ENCODE results near the gene MRPL43. TPM values are rescaled to one million over a fixed set of nuclear protein-coding genes. Genes with fewer than 3 reads are reported as not detected.

The MRPL43 gene
- total RNA-seq, 2 donors from 2014 or later = 51.9 to 56.6 TPM

DNA sequence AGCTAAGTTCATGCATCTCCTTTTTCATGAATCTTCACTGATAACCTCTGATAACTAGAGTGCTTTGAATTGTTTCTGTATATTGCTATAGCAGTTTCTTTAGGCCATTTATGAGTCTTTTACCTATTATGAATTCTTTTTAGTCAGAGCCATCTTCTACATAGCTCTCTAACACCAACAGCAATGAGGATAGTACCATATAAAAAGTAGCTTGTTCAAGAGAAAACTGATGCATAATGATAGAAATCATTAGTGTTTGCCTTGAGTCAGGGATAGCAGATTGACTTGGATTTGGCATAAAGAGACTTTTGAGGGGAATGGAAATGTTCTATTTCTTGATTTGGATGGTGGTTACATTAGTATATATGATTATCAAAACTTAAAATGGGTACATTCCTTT is 43.8 kb downstream of the MRPL43 start:
- no peaks in the 10 kb centered on the region for H3K9me3 ChIP-seq
- DNase-seq (ENCODE audit: low spot score) (no peak), ATAC-seq (ENCODE audit: insufficient number of reproducible peaks, low FRiP score, low read depth) (no peak)
- H3K27ac ChIP-seq = no peak overlapping the region
- H3K4me1 ChIP-seq (ENCODE audit: control insufficient read depth in 1 of 2, low read depth in 2 of 2) = no peaks in the 10 kb centered on the region
- no peaks in the 10 kb centered on the region for H3K27me3 ChIP-seq (replicated peaks; ENCODE audit: insufficient read depth)
- H3K4me3 ChIP-seq = no peak overlapping the region
- peaks cover 37% of the 10 kb centered on the region for H3K36me3 ChIP-seq
- no peak for TF ChIP-seq CTCF (IDR thresholded peaks at IDR 0.05)

DNA sequence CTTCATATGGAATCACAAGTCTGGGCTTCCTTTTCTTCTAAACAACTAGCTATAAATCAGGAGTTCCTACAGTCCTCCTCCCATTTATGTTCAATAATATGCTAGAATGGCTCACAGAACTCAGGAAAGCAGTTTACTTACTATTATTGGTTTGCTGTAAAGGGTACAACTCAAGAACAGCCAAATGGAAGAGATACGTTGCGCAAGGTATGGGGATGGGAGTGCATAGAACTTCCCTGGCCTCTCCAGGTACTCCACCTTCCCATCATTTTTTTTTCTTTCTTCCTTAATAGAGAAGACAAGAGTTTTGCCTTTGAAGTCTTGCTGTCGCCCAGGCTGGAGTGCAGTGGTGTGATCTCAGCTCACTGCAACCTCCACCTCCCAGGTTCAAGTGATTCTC is 45.1 kb downstream of the MRPL43 start:
- Histone ChIP-seq H3K9me3 (no peaks in the 10 kb centered on the region), H3K27me3 (replicated peaks; ENCODE audit: insufficient read depth) (no peaks in the 10 kb centered on the region), H3K36me3 (peaks cover 41% of the 10 kb centered on the region), H3K4me1 (ENCODE audit: control insufficient read depth in 1 of 2, low read depth in 2 of 2) (no peaks in the 10 kb centered on the region), H3K27ac (no peak overlapping the region), H3K4me3 (no peak overlapping the region)
- no peak for DNase-seq (ENCODE audit: low spot score)
- ATAC-seq (ENCODE audit: insufficient number of reproducible peaks, low FRiP score, low read depth) = no peak
- TF ChIP-seq CTCF (IDR thresholded peaks at IDR 0.05) = no peak

GRCh38 chr10:100939763-100940344 is 47.4 kb downstream of the MRPL43 start:
- no peak for ATAC-seq (ENCODE audit: insufficient number of reproducible peaks, low FRiP score, low read depth)
- Histone ChIP-seq H3K4me3 (no peak overlapping the region), H3K9me3 (no peaks in the 10 kb centered on the region), H3K27me3 (replicated peaks; ENCODE audit: insufficient read depth) (no peaks in the 10 kb centered on the region), H3K27ac (no peak overlapping the region), H3K36me3 (peaks cover 42% of the 10 kb centered on the region), H3K4me1 (ENCODE audit: control insufficient read depth in 1 of 2, low read depth in 2 of 2) (no peaks in the 10 kb centered on the region)
- no peak for DNase-seq (ENCODE audit: low spot score)
- TF ChIP-seq CTCF (IDR thresholded peaks at IDR 0.05) = no peak

Other genes starting within 250 kb of the MRPL43 start
- gene PAX2, start 241.9 kb downstream of the MRPL43 start, total RNA-seq = not detected
- 10 to 100 TPM; 14.6 to 41.6 TPM for gene SLF2, start 74.5 kb downstream of the MRPL43 start, total RNA-seq
- gene SEMA4G, start 18.0 kb downstream of the MRPL43 start, total RNA-seq = 1 to 10 TPM; 3.5 to 4.3 TPM
- gene TWNK, start within 50 bp of the MRPL43 start, total RNA-seq = 10 to 100 TPM in 1 of 2 donors, 1 to 10 TPM in 1; 5.3 to 16.6 TPM
- gene LZTS2, start 12.3 kb upstream of the MRPL43 start, total RNA-seq = 100 to 1,000 TPM; 127 to 165 TPM
- gene PDZD7, start 43.6 kb upstream of the MRPL43 start, total RNA-seq = 1 to 10 TPM in 1 of 2 donors, under 1 TPM in 1; 0.14 to 1.1 TPM
- gene SFXN3, start 43.7 kb upstream of the MRPL43 start, total RNA-seq = 100 to 1,000 TPM; 136 to 206 TPM
- 10 to 100 TPM; 30.0 to 34.1 TPM for gene KAZALD1, start 74.5 kb upstream of the MRPL43 start, total RNA-seq
- not detected for gene TLX1, start 143.8 kb upstream of the MRPL43 start, total RNA-seq
- not detected for gene LBX1, start 242.0 kb upstream of the MRPL43 start, total RNA-seq